Measurements from ENCODE around the gene SESTD1.

Gene SESTD1

DNA sequence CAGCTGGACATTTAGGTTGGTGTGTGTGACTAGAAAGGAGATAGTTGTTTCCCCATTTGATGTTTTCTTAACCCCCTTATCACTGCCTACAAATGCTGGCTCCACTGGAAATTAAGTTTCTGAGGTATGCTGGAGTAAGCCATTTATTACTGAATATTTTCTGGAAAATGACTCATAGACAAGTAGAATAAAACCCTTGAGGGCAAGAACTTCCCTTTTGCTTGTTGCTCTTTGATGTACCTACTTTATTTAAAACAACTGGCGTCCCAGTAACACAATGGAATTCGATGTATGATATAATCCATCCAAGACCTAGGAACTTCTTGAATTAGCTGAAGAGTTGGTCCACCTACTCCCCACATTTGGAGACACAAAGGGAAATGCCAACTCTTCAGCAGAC is 33.3 kb upstream of the SESTD1 start:
- Histone ChIP-seq H3K36me3 (ENCODE audit: insufficient read depth, low read length) (no peaks in the 10 kb centered on the region), H3K4me1 (ENCODE audit: insufficient read depth, low read length, poor library complexity, severe bottlenecking) (no peaks in the 10 kb centered on the region)
- no peak for TF ChIP-seq CTCF (conservative IDR thresholded peaks at IDR 0.05; ENCODE audit: low read length)
- no peak for TF ChIP-seq EZH2phosphoT487 (IDR thresholded peaks at IDR 0.05; ENCODE audit: borderline replicate concordance)

DNA sequence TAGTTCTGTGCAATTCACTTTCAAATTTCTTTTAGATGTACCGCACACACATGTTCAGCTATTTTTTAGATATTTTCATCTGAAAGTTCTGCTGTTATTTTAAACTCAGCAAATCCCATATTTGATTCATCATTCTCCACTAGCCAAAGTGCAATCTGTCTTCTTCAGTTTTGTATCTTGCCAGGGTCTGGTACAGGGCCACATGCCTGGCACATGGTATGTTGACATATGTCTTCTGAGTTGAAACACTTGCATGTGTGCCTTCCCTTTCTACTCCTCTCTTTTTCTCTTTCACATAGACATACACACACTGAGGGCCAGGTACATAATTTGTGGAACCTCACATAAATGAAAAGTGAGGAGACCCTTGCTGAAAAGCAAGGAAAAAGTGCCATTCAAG is 25.7 kb upstream of the SESTD1 start:
- H2AFZ ChIP-seq (ENCODE audit: low read length): 0 out of 2 replicates have a peak overlapping the region, but pooled peaks have one; percentile 19
- H3K9ac ChIP-seq (ENCODE audit: low read depth, low read length, poor library complexity, severe bottlenecking): no peak overlapping the region
- H3K4me3 ChIP-seq (ENCODE audit: low read length, poor library complexity, severe bottlenecking): no peak overlapping the region
- H3K79me2 ChIP-seq (ENCODE audit: insufficient read depth, low read length): no peaks in the 10 kb centered on the region
- TF ChIP-seq EZH2phosphoT487 (IDR thresholded peaks at IDR 0.05; ENCODE audit: borderline replicate concordance): no peak
- TF ChIP-seq CTCF (conservative IDR thresholded peaks at IDR 0.05; ENCODE audit: low read length): no peak
- no peak overlapping the region for H3K4me2 ChIP-seq (ENCODE audit: low read depth, low read length, poor library complexity, severe bottlenecking)
- H3K36me3 ChIP-seq (ENCODE audit: insufficient read depth, low read length): no peaks in the 10 kb centered on the region
- H3F3A ChIP-seq (ENCODE audit: low read depth): no peaks in the 10 kb centered on the region
- H3K9me2 ChIP-seq (replicated peaks; ENCODE audit: low read depth, low read length): no peaks in the 10 kb centered on the region
- H3K4me1 ChIP-seq (ENCODE audit: insufficient read depth, low read length, poor library complexity, severe bottlenecking): no peaks in the 10 kb centered on the region
- no peaks in the 10 kb centered on the region for H3K27me3 ChIP-seq (ENCODE audit: insufficient read depth, low read length, poor library complexity, severe bottlenecking)
- no peaks in the 10 kb centered on the region for H3K9me3 ChIP-seq (ENCODE audit: insufficient read depth, low read depth, low read length)
- H4K20me1 ChIP-seq (ENCODE audit: insufficient read depth, low read length, poor library complexity, severe bottlenecking): no peaks in the 10 kb centered on the region

More for the DNA sequence above, 33.3 kb upstream of the SESTD1 start:
- H3K9ac ChIP-seq (ENCODE audit: low read depth, low read length, poor library complexity, severe bottlenecking): no peak overlapping the region
- H3K27me3 ChIP-seq (ENCODE audit: insufficient read depth, low read length, poor library complexity, severe bottlenecking): no peaks in the 10 kb centered on the region
- H3K4me2 ChIP-seq (ENCODE audit: low read depth, low read length, poor library complexity, severe bottlenecking): no peak overlapping the region
- H3F3A ChIP-seq (ENCODE audit: low read depth): no peaks in the 10 kb centered on the region
- no peaks in the 10 kb centered on the region for H3K9me2 ChIP-seq (replicated peaks; ENCODE audit: low read depth, low read length)
- peaks cover 4% of the 10 kb centered on the region; the same call in 1 of the 2 replicates for H3K9me3 ChIP-seq (ENCODE audit: insufficient read depth, low read depth, low read length)
- no peak overlapping the region for H2AFZ ChIP-seq (ENCODE audit: low read length)
- no peaks in the 10 kb centered on the region for H4K20me1 ChIP-seq (ENCODE audit: insufficient read depth, low read length, poor library complexity, severe bottlenecking)
- H3K4me3 ChIP-seq (ENCODE audit: low read length, poor library complexity, severe bottlenecking): no peak overlapping the region
- H3K79me2 ChIP-seq (ENCODE audit: insufficient read depth, low read length): no peaks in the 10 kb centered on the region

- Histone ChIP-seq H3K9me2 (replicated peaks; ENCODE audit: low read depth, low read length) (no peaks in the 10 kb centered on the region), H4K20me1 (ENCODE audit: insufficient read depth, low read length, poor library complexity, severe bottlenecking) (no peaks in the 10 kb centered on the region), H3K4me1 (ENCODE audit: insufficient read depth, low read length, poor library complexity, severe bottlenecking) (no peaks in the 10 kb centered on the region), H3K79me2 (ENCODE audit: insufficient read depth, low read length) (no peaks in the 10 kb centered on the region), H3K9ac (ENCODE audit: low read depth, low read length, poor library complexity, severe bottlenecking) (no peak overlapping the region), H3F3A (ENCODE audit: low read depth) (no peaks in the 10 kb centered on the region), H3K4me3 (ENCODE audit: low read length, poor library complexity, severe bottlenecking) (no peak overlapping the region), H3K36me3 (ENCODE audit: insufficient read depth, low read length) (no peaks in the 10 kb centered on the region), H2AFZ (ENCODE audit: low read length) (no peak overlapping the region), H3K9me3 (ENCODE audit: insufficient read depth, low read depth, low read length) (no peaks in the 10 kb centered on the region), H3K27me3 (ENCODE audit: insufficient read depth, low read length, poor library complexity, severe bottlenecking) (no peaks in the 10 kb centered on the region), H3K4me2 (ENCODE audit: low read depth, low read length, poor library complexity, severe bottlenecking) (no peak overlapping the region)
- TF ChIP-seq EZH2phosphoT487 (IDR thresholded peaks at IDR 0.05; ENCODE audit: borderline replicate concordance): no peak
- no peak for TF ChIP-seq CTCF (conservative IDR thresholded peaks at IDR 0.05; ENCODE audit: low read length)
Observed at GRCh38 chr2:179285060-179285459, 20.4 kb upstream of the SESTD1 start.

Data from Loucy (cell line).